Breast epithelium (tissue), 3 donors: Measurements from ENCODE around the gene ATP7B.

ENCODE experiments used
- POLR2AphosphoS5 ChIP-seq, 3 donors: sonication (generic); formaldehyde crosslinking; IDR thresholded peaks; one replicate each; pipeline ENCODE4 v1.6.1; 2017; ENCODE audit warnings: antibody characterized with exemption in 3 of 3
- TF ChIP-seq, protein P1 (sequence below), 3 donors: fragments of 450-650 bp; IDR thresholded peaks; one replicate each; pipeline ENCODE4 v1.5.1; 2016 to 2017; ENCODE audit warnings: antibody characterized with exemption in 3 of 3, mild to moderate bottlenecking in 3 of 3, moderate library complexity in 3 of 3

DNA sequence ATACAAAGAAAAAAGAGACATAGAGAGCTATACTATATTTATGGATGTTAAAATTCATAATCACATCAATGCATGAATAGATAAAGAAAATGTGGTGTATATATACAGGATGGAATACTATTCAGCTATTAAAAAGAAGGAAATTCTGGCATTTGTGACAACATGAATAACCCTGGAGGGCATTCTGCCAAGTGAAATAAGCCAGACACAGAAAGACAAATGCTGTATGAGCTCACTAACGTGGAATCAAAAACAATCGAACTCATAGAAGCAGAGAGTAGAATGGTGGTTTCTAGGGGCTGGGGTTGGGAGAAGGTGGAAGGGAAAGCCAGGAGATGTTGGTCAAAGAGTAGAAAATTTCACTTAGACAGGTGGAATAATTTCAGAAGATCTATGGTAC lies 37.3 kb upstream of the ATP7B start:
- TF ChIP-seq, protein P1, sequence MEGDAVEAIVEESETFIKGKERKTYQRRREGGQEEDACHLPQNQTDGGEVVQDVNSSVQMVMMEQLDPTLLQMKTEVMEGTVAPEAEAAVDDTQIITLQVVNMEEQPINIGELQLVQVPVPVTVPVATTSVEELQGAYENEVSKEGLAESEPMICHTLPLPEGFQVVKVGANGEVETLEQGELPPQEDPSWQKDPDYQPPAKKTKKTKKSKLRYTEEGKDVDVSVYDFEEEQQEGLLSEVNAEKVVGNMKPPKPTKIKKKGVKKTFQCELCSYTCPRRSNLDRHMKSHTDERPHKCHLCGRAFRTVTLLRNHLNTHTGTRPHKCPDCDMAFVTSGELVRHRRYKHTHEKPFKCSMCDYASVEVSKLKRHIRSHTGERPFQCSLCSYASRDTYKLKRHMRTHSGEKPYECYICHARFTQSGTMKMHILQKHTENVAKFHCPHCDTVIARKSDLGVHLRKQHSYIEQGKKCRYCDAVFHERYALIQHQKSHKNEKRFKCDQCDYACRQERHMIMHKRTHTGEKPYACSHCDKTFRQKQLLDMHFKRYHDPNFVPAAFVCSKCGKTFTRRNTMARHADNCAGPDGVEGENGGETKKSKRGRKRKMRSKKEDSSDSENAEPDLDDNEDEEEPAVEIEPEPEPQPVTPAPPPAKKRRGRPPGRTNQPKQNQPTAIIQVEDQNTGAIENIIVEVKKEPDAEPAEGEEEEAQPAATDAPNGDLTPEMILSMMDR (IDR thresholded peaks at IDR 0.05): no peak
- no peak for TF ChIP-seq POLR2AphosphoS5 (IDR thresholded peaks at IDR 0.05)
